NCI-H1105 treated with DMSO at 0.1 percent for 48 hours (cell line): ENCODE results near the gene CZIB.
A peak's percentile ranks its signal among the peaks of the same experiment; 100 is the strongest.
"Not testable (repeated sequence)": the region's sequence is repeated elsewhere in the genome, so short reads cannot be mapped to it uniquely, and the experiment has no call there.

ENCODE experiments used
- DNase-seq: peaks from one replicate; lab custom pipeline; 2025; lab: John Stamatoyannopoulos, UW

The CZIB gene

GRCh38 chr1:53238197-53239155 lies 18.0 kb upstream of the CZIB start, which contains the start of gene MAGOH:
Gene MAGOH, minus strand, starts transcription at chr1:53238518. Its CDS starts 70 bp downstream, at chr1:53238448.
- DNase-seq: peak; percentile 92

DNA sequence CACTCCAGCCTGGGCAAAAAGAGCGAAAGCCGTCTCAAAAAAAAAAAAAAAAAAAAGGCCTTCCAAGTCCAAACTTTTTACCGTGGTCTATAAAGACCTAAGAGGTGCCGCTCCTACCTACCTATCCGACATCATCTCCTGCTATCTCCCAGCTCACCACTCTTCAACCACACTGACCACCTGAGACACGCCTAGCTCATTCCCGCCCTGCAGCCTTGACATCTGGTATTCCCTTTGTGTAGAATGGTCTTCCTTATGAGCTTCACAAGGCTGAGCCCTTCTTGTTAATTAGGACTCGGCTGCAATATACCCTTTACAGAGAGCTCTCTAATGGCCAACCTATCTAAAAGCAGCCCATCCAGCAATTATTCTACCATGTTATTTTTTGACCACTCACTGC lies 17.2 kb upstream of the CZIB start:
- no peak for DNase-seq

- no peak for DNase-seq
Measured at GRCh38 chr1:53220962-53221286, 490 bp upstream of the CZIB start.

DNA sequence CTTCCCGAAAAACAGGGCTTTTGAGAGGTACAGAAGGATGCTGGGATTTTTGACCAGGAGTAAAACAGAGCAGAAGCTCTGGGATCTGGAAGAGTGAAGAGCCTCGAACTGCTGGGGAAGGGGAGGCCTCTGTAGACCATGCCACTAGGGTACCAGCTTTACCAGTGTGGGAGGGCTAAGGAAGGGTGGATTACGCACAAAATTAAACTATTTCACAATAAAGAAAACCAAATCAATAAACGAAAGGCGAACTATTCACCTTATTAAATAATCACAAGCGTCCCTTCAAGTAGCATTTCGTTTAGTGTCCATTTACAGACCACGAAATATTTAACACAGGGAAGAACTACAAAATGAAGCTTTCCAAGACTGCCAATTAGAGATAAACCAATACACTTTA lies 723 bp downstream of the CZIB start:
- DNase-seq: no peak

DNA sequence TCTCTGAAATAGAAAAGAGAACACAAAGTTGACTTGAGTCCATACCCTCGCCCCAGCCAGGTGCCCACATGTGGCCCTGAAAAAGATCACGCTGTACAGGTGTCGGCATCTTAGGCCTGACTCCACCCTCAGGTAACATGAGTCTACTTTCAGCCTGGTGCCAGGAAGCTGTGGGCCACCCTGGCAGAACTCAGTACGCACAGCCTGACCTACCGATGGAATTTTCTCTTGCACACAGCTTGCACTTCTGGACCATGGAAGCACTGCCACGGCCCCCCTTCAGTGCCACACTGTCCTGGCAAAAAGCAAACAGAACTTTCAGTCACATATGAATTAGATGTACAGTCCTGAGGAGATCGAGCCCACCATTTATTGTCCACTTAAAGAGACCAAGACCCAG lies 2.2 kb downstream of the CZIB start:
- no peak for DNase-seq

DNA sequence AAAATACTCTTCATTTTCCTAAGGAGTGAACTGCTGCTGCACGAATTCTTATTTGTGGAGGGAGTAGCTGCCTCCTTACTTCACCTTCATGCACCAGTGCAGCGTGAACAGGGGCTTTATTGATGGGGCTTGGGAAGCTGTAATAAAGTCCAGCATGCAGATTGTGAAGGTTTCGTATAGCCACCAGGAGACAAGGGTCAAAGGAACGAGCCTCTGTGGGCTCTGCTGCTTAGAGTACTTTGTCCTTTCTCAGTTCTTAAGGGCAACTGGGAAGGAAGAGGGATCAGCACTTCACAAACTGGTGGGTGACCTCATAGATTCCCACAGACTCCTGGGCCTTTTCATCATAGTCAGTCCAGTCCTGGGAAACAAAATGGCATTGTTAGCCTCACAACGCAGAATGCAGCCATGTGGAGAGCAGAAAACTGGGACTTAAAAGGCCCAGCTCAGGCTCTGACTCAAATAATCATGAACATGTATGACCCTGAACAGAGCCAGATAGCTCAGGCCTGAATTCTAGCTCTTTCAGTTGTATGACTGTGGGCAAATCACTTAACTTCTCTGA lies 6.0 kb downstream of the CZIB start:
- DNase-seq: no peak

DNA sequence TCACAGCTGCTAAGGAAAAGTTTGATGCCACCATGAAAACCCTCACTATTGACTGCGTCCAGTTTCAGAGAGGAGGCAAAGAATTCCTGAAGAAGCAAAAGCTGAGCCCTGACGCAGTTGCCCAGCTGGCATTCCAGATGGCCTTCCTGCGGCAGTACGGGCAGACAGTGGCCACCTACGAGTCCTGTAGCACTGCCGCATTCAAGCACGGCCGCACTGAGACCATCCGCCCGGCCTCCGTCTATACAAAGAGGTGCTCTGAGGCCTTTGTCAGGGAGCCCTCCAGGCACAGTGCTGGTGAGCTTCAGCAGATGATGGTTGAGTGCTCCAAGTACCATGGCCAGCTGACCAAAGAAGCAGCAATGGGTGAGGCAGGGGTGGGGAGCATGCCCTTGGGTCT lies 9.5 kb downstream of the CZIB start:
- DNase-seq: no peak

GRCh38 chr1:53210352-53210751 lies 10.1 kb downstream of the CZIB start:
- no peak for DNase-seq

DNA sequence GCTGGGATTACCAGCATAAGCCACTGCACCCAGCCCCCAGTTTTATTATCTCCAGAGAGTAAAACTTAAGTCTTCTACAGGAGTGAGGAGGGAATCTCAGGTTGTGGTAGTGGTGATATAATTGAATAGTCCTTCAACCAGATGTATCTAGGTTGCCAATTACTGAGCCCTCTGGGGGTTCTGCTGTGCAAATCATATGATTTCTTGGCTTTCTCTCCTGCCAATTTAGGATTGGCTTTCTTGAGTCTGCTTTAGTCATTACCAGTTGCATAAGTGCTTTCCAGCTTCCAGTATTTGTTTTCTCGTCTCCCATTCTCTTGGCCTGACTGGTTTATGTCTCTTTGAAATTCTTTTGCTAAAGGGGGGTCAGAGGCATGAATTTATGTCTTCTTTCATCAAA lies 12.7 kb downstream of the CZIB start:
- DNase-seq: no peak

- DNase-seq: no peak
Measured at GRCh38 chr1:53206735-53207379, 13.6 kb downstream of the CZIB start.

- not testable (repeated sequence) for DNase-seq
Measured at GRCh38 chr1:53206083-53206685, 14.2 kb downstream of the CZIB start.

DNA sequence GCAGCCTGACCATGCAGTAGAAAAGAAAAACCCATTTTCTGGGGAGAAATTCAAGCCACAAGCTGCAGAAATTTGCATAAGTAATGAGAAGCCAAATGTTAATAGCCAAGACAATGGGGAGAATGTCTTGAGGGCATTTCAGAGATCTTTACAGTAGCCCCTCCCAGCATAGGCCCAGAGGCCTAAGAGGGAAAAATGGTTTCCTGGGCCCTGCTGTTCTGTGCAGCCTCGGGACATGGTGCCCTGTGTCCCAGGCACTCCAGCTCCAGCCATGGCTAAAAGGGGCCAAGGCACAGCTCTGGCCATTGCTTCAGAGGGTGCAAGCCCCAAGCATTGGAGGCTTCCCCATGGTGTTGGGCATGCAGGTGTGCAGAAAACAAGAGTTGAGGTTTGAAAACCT lies 14.9 kb downstream of the CZIB start:
- not testable (repeated sequence) for DNase-seq

DNA sequence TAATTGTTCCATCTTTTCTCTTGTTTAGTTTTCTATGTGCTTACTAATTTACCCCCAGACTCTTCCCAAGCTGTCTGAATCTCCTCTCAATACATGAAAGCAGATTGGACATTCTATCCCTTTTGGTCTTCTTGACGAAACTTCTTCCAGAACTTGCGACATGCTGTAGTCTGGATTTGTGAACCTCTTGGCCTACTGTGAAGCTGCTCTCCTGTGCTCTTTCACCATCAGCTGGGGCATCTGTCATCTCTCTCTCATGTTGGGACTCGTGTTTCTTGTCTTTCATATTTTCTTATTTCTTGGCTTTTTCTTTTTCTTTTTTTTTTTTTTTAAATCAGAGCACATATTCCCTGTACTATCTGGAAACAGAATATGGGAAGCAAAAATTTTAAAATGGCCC lies 17.0 kb downstream of the CZIB start:
- no peak for DNase-seq

- no peak for DNase-seq
Measured at GRCh38 chr1:53198241-53198651, 22.2 kb downstream of the CZIB start.

- DNase-seq: no peak
Measured at GRCh38 chr1:53197291-53198200, 22.9 kb downstream of the CZIB start.

- peak; percentile 94 for DNase-seq
Measured at GRCh38 chr1:53196485-53197290, 23.7 kb downstream of the CZIB start, which contains the start of gene CPT2. Gene CPT2, plus strand, starts transcription at chr1:53196824. Its CDS starts 120 bp downstream, at chr1:53196944.

DNA sequence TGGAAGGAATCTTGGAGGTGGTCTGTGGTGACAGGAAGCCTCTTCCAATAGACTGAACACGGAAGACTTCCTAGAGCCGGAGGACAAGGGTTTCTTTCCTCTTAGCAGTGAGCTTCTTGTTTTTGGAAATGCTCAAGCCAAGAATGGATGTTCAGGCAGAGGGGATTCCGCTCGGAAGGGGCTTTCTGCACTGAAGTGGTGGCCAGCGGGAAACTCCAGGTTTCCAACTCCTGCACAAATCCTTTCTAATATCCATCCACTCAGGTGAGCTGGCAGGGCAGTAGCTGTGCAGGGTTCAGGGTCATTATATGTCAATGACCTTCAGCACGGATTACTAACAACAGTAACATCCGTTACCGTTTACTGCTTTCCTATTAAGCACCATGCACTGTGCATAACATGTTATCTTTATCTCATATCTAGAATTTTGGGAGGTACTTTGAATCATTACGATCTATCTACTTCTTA lies 24.4 kb downstream of the CZIB start:
- DNase-seq: peak; percentile 54

DNA sequence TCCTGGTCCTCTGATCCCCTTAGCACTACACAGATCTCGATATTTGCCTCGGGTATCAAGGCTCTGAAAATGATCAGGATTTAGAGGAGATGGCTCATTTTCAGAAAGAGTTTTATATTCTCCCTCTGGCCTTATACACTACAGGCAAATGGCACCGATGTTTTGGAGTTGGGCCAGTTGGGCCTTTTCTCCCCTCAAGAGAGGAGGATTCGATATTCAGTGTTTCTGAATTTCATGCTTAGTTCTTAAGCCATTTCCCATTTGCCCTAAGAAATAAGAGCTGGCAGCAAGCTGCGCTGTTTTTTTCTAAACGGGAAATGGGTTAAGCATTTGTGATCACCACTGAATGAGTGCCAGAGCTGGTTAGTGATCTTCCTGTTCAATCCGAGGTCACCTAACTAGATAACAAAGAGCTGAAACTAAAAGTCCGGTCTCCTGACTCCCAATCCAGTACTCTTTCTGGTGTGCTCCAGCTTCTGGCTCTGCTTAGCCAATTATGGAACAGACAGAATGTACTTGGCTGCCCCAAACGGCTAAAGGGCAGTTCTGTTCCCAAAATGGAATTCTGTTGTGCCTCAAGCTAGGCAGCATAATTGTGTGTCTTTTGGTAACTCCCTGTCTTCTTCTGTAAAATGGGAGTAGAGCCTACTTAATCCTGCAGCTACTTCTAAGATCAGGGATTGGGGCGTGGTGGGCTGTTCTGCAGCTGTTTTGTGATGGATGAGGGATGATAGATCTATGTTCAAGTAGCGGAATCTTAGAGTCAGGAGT lies 25.0 kb downstream of the CZIB start:
- DNase-seq: no peak

GRCh38 chr1:53190210-53190611 lies 30.2 kb downstream of the CZIB start:
- DNase-seq: no peak

GRCh38 chr1:53189061-53189460 lies 31.4 kb downstream of the CZIB start:
- no peak for DNase-seq
